Endometrial microvascular endothelial cells (primary cell): ENCODE results near the gene YBX1. TPM values are rescaled to one million over a fixed set of nuclear protein-coding genes. Genes with fewer than 3 reads are reported as not detected.
"Not testable (repeated sequence)": the region's sequence is repeated elsewhere in the genome, so short reads cannot be mapped to it uniquely, and the experiment has no call there.

Experiments used
- in situ Hi-C: cut with HindIII; loops from 2 replicates; pipeline ENCODE4 v1.10.0; 2017; ENCODE audit warnings: low sequenced_read_pairs, low pct_unique_long_range_greater_than_20kb; ENCODE audit errors: inconsistent ontology term
- total RNA-seq: library from RNA; depleted of rRNA; stranded (reverse); fragments of >200 nt; gene quantifications from one replicate; pipeline ENCODE4 v1.2.3, GENCODE V29; 2015; ENCODE audit errors: inconsistent ontology term

The YBX1 gene
- total RNA-seq, 1 donor from 2014 or later = 532 TPM

DNA sequence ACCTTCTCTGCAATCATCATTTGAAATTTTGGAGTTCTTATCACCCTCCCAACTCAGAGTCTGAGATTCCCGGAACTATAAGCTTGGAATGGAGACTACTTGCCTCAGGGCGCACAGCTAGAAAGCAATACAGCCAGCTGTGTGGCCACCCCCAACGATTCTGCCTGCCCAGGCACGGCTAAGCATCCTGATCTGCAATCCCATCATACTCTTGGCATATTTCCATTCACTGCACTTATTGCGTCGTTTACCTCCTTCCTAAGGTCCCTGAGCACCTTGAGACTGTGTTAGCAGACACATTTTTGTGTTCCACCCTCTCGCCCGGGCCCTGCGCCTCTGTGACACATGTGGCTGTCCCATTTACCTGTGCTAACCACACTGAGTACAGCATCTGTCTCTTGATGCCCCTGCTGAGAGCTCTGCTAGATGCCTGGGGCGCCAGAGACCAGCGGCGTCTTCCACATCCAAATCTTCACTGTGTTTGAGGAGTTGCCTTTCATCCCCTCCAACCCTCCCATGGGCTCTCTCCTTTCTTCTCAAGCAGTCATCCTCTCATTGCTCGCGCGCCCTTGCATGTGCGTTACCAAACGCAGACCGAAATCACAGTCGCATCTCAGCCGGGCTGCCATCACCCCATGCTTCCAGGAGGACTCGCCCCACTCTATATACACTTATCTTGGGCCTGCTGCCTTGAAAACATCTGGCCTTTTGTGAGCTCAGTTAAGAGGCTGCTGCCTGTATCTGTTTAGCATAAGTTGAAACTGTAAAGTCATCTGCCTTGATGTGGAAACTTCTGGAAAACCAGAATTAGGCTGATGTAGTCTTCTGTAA lies 61.3 kb downstream of the YBX1 start:
- in situ Hi-C loops = no loop called here

- in situ Hi-C loops = no loop called here
Observed at GRCh38 chr1:42744148-42744413, 61.9 kb downstream of the YBX1 start.

GRCh38 chr1:42745851-42746250 lies 63.6 kb downstream of the YBX1 start:
- in situ Hi-C loops = no loop called here

DNA sequence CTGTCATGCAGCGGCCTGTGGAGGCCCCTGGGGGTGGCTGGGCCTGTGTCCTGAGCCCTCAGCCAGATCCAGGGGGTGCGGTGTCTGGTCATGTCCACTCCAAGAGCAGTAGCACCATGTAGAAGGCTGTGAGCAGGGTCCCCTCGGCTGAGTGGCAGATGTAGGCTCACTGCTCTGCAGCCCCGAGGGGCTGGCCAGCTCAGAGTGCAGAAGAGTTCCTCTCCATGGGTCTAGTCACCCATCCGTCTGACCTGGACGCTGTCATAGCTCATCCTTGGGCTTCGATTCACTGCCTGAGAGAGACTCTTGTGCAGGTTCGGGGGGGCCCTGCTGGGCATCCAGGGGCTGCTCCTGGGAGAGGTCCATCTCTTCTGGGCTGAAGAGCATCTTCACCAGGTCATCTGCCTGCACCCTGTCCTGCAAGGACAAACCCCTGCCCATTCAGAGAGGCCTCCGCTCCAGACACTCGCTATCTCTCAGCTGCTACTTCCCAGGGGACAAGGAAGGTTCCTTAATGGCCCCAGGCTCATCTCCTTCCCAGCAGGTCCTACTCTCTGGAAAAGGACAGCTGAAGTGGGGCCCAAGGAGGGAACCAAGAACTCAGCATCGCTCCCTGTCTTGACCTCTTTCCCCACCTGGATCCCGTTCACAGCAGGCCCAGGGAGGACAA lies 64.4 kb downstream of the YBX1 start:
- in situ Hi-C loops = no loop called here

DNA sequence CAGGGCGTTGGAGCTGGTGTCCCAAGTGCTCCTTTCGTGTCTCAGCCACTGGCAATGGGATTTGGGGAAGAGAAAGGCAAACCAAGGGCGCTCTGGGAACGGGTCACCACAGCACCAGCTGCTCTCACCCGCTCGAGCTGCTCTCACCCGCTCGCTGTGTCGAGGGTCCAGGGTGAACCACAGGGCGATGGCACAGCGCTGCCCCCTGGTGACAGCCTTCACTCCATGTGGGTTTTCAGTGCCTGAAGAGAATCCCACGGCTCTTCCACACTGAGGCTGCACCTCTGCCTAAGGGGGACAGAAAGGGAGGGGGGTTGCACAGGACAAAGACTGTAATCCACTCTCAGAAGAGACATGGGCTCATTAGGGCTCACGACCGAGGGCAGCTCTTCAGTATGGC lies 64.9 kb downstream of the YBX1 start:
- in situ Hi-C loops = no loop called here

- in situ Hi-C loops = no loop called here
Observed at GRCh38 chr1:42748021-42748420, 65.8 kb downstream of the YBX1 start.

- in situ Hi-C loops = no loop called here
Observed at GRCh38 chr1:42748461-42749410, 66.5 kb downstream of the YBX1 start.

DNA sequence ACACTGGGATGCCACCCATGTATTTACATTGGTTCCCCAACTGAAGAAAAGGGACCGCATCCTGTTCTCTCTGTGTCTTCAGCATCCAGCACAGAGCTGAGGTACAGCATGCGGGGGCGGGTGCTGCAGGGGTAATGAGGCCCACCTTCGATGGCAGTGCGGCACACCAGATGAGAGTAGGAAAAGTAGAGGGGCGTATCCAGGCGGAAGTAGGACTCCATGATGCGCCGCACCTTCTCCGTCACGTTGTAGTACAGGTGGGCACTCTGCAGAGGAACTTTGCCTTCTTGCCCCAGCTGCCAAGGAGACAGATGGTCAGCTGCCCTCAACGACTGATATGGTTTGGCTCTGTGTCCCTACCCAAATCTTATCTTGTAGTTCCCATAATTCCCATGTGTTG lies 67.8 kb downstream of the YBX1 start:
- in situ Hi-C loops = no loop called here

DNA sequence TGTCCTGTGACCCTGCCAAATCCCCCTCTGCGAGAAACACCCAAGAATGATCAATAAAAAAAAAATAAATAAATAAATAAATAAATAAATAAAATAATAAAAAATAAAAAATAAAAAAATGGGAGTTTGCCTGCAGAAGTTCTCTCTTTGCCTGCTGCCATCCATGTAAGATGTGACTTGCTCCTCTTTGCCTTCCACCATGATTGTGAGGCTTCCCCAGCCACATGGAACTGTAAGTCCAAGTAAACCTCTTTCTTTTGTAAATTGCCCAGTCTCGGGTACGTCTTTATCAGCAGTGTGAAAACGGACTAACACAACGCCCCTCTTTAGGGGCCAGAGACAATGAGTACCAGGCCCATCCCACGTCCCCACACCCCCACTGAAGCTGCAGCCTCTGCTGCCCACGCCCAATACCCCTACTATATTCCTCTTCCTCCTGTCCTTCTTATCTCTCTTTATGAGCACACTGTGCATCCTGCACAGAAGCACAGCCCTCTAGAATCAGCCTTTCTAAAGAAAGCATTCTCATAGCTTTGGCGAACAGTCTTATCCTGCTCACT lies 69.4 kb downstream of the YBX1 start:
- in situ Hi-C loops = not testable (repeated sequence)

GRCh38 chr1:42752284-42752683 lies 70.1 kb downstream of the YBX1 start:
- in situ Hi-C loops = no loop called here

GRCh38 chr1:42753070-42753469 lies 70.9 kb downstream of the YBX1 start:
- in situ Hi-C loops = no loop called here

Other genes starting within 250 kb of the YBX1 start
- not detected for gene ZMYND12, start 226.4 kb upstream of the YBX1 start, total RNA-seq
- gene PPCS, start 225.9 kb upstream of the YBX1 start, total RNA-seq = 49.3 TPM
- gene CCDC30, start 219.1 kb upstream of the YBX1 start, total RNA-seq = not detected
- gene PPIH, start 24.0 kb upstream of the YBX1 start, total RNA-seq = 73.4 TPM
- not detected for gene CLDN19, start 57.8 kb downstream of the YBX1 start, total RNA-seq
- 111 TPM for gene P3H1, start 84.6 kb downstream of the YBX1 start, total RNA-seq
- gene C1orf50, start 84.8 kb downstream of the YBX1 start, total RNA-seq = 10.1 TPM
- gene TMEM269, start 102.6 kb downstream of the YBX1 start, total RNA-seq = not detected
- 9.7 TPM for gene ERMAP, start 134.7 kb downstream of the YBX1 start, total RNA-seq
- gene SVBP, start 135.0 kb downstream of the YBX1 start, total RNA-seq = 13.8 TPM
- gene ZNF691, start 164.2 kb downstream of the YBX1 start, total RNA-seq = 4.9 TPM